ENCODE results near the gene LRRC4C.

GRCh38 chr11:41446566-41446965, 12.9 kb downstream of the LRRC4C start:
- TF ChIP-seq, protein P1, sequence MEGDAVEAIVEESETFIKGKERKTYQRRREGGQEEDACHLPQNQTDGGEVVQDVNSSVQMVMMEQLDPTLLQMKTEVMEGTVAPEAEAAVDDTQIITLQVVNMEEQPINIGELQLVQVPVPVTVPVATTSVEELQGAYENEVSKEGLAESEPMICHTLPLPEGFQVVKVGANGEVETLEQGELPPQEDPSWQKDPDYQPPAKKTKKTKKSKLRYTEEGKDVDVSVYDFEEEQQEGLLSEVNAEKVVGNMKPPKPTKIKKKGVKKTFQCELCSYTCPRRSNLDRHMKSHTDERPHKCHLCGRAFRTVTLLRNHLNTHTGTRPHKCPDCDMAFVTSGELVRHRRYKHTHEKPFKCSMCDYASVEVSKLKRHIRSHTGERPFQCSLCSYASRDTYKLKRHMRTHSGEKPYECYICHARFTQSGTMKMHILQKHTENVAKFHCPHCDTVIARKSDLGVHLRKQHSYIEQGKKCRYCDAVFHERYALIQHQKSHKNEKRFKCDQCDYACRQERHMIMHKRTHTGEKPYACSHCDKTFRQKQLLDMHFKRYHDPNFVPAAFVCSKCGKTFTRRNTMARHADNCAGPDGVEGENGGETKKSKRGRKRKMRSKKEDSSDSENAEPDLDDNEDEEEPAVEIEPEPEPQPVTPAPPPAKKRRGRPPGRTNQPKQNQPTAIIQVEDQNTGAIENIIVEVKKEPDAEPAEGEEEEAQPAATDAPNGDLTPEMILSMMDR (IDR thresholded peaks at IDR 0.05): no peak
- TF ChIP-seq POLR2A (IDR thresholded peaks at IDR 0.05): no peak
